NCI-H82 (cell line): ENCODE measurements around the gene CYP2E1.
"Not testable (repeated sequence)": the region's sequence is repeated elsewhere in the genome, so short reads cannot be mapped to it uniquely, and the experiment has no call there.

Experiments used
- DNase-seq: peaks from one replicate; lab custom pipeline; 2025; lab: John Stamatoyannopoulos, UW

CYP2E1 gene

DNA sequence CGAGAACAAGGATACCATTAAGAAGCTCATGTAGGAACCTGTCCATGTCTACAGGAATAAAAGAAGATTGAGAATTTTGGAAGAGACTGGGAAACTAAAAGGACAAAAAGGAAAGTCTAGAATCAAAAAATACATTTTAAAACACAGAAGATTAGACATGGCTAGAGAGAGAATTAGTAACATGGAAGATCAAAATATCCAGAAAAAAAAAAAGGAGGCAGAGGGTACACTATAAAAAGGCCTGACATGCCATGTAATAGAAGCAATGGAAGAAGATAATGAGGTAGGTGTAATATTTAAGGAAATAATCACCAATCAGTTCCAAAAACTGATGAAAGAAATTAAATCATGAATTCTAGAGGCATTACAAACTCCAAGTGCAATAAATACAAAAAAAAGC lies 46.3 kb downstream of the CYP2E1 start:
- not testable (repeated sequence) for DNase-seq

DNA sequence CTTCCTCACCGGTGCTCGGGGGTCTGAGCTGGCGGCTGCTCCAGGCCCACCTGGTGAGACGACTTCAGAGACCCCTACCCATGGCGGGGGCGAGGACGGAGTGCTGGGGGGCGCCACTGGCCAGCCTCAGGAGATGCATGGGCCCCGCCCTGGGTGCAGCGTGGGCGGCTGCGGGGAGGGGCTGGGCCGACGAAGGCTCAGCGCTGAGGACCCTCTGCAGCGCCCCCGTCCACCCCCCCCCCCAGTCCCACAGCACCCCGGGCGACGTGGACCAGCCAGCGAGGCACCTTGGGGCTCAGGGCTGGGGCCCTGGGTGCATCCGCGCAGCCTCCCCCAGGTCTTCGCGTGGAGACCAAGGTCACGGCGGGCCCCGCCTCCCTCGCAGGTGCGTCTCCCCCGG lies 49.9 kb downstream of the CYP2E1 start:
- DNase-seq: not testable (repeated sequence)
